GOT3 (cell line): Measurements from ENCODE around the gene DAB1.

Experiments used
- DNase-seq: peaks from one replicate; lab custom pipeline; 2025; ENCODE audit warnings: mixed read lengths; lab: John Stamatoyannopoulos, UW

DAB1 gene

GRCh38 chr1:57411262-57411661 lies 12.6 kb downstream of the DAB1 start:
- DNase-seq: no peak

GRCh38 chr1:57410508-57410907 lies 13.4 kb downstream of the DAB1 start:
- DNase-seq: no peak

- no peak for DNase-seq
Observed at GRCh38 chr1:57407928-57408327, 15.9 kb downstream of the DAB1 start.

- no peak for DNase-seq
Observed at GRCh38 chr1:57406428-57406970, 17.4 kb downstream of the DAB1 start.

GRCh38 chr1:57404884-57405283 lies 19.0 kb downstream of the DAB1 start:
- no peak for DNase-seq

- no peak for DNase-seq
Observed at GRCh38 chr1:57403201-57403600, 20.7 kb downstream of the DAB1 start.

GRCh38 chr1:57401671-57402070 lies 22.2 kb downstream of the DAB1 start:
- DNase-seq: no peak

GRCh38 chr1:57400048-57400447 lies 23.8 kb downstream of the DAB1 start:
- no peak for DNase-seq

- DNase-seq: no peak
Observed at GRCh38 chr1:57393058-57393584, 30.7 kb downstream of the DAB1 start.

- DNase-seq: no peak
Observed at GRCh38 chr1:57385336-57385735, 38.5 kb downstream of the DAB1 start.

- no peak for DNase-seq
Observed at GRCh38 chr1:57384901-57385300, 39.0 kb downstream of the DAB1 start.

- DNase-seq: no peak
Observed at GRCh38 chr1:57384284-57384683, 39.6 kb downstream of the DAB1 start.

GRCh38 chr1:57381871-57382270 lies 42.0 kb downstream of the DAB1 start:
- DNase-seq: no peak

GRCh38 chr1:57381426-57381825 lies 42.4 kb downstream of the DAB1 start:
- DNase-seq: no peak

- no peak for DNase-seq
Observed at GRCh38 chr1:57380923-57381322, 42.9 kb downstream of the DAB1 start.

- DNase-seq: no peak
Observed at GRCh38 chr1:57378534-57378933, 45.3 kb downstream of the DAB1 start.

GRCh38 chr1:57377339-57378139 lies 46.3 kb downstream of the DAB1 start:
- no peak for DNase-seq

- DNase-seq: no peak
Observed at GRCh38 chr1:57376041-57376440, 47.8 kb downstream of the DAB1 start.

GRCh38 chr1:57369889-57370288 lies 54.0 kb downstream of the DAB1 start:
- no peak for DNase-seq

GRCh38 chr1:57367945-57368344 lies 55.9 kb downstream of the DAB1 start:
- no peak for DNase-seq

- no peak for DNase-seq
Observed at GRCh38 chr1:57363643-57364042, 60.2 kb downstream of the DAB1 start.

- DNase-seq: no peak
Observed at GRCh38 chr1:57363165-57363564, 60.7 kb downstream of the DAB1 start.

- no peak for DNase-seq
Observed at GRCh38 chr1:57362480-57362879, 61.4 kb downstream of the DAB1 start.

GRCh38 chr1:57361516-57361915 lies 62.3 kb downstream of the DAB1 start:
- DNase-seq: no peak
